ENCODE data around the gene DGKI. TPM values are rescaled to one million over a fixed set of nuclear protein-coding genes. Genes with fewer than 3 reads are reported as not detected.

Gene DGKI
- total RNA-seq, 2 donors from 2014 or later: 4.4 to 5.9 TPM

- Histone ChIP-seq H3K27me3 (no peaks in the 10 kb centered on the region), H3K27ac (no peak overlapping the region), H3K4me3 (no peak overlapping the region), H3K9me3 (no peaks in the 10 kb centered on the region), H3K4me1 (no peaks in the 10 kb centered on the region), H3K36me3 (no peaks in the 10 kb centered on the region)
- DNase-seq (ENCODE audit: low spot score): no peak
- no peak for TF ChIP-seq CTCF (IDR thresholded peaks at IDR 0.05)
These were observed 89.4 kb downstream of the DGKI start for GRCh38 chr7:137757146-137757925.

DNA sequence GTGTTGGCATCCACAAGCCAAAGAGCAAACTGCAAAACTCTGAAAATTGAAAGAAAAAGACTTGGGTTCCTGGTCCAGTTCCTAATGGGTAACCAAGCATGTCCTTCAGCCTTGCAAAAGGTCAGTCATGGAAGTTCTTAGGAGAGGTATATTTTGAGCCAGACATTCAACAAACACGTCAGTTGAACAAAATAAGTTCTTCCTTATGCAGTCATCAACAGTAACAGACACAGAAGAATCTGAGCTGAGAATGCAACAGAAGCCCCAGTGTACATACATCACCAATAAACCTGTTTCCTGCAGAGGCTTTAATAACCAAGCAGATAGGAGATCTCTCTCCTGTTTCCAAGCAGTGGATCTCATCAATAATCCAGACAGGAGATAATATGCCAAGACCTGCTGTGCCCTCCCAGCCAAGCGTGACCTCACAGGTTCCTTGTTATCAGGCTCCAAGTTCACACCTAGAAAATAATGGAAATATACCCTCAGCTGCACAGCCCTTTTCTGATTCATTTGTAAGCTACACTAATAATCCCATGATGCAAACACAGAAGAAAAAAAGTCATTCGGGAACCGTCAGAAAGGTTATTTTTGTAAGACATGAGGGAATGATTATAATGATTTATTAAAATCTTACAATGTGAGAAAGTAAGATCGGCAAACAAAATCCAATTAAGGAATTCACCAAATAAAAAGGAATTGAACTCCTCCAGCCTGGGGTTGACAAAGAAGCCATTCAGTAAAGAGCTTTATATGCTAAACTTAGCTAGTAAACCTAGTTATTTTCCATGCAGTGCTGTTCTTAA lies 90.7 kb downstream of the DGKI start:
- DNase-seq (ENCODE audit: low spot score): no peak
- TF ChIP-seq CTCF (IDR thresholded peaks at IDR 0.05): no peak
- Histone ChIP-seq H3K36me3 (no peaks in the 10 kb centered on the region), H3K9me3 (no peaks in the 10 kb centered on the region), H3K27me3 (no peaks in the 10 kb centered on the region), H3K27ac (no peak overlapping the region), H3K4me3 (no peak overlapping the region), H3K4me1 (no peaks in the 10 kb centered on the region)

GRCh38 chr7:137755427-137755826 lies 91.3 kb downstream of the DGKI start:
- no peaks in the 10 kb centered on the region for H3K27me3 ChIP-seq
- no peak overlapping the region for H3K4me3 ChIP-seq
- no peaks in the 10 kb centered on the region for H3K9me3 ChIP-seq
- no peak for TF ChIP-seq CTCF (IDR thresholded peaks at IDR 0.05)
- DNase-seq (ENCODE audit: low spot score): no peak
- no peak overlapping the region for H3K27ac ChIP-seq
- H3K4me1 ChIP-seq: no peaks in the 10 kb centered on the region
- H3K36me3 ChIP-seq: no peaks in the 10 kb centered on the region

- Histone ChIP-seq H3K36me3 (no peaks in the 10 kb centered on the region), H3K4me1 (no peaks in the 10 kb centered on the region), H3K9me3 (no peaks in the 10 kb centered on the region), H3K4me3 (peak overlapping the region in 1 of 2 donors; percentile 21), H3K27ac (no peak overlapping the region), H3K27me3 (no peaks in the 10 kb centered on the region)
- no peak for DNase-seq (ENCODE audit: low spot score)
- TF ChIP-seq CTCF (IDR thresholded peaks at IDR 0.05): no peak
These were observed 92.6 kb downstream of the DGKI start for GRCh38 chr7:137753948-137754851.

- no peak for TF ChIP-seq CTCF (IDR thresholded peaks at IDR 0.05)
- Histone ChIP-seq H3K36me3 (no peaks in the 10 kb centered on the region), H3K27me3 (no peaks in the 10 kb centered on the region), H3K4me1 (no peaks in the 10 kb centered on the region), H3K9me3 (no peaks in the 10 kb centered on the region), H3K27ac (no peak overlapping the region), H3K4me3 (no peak overlapping the region)
- no peak for DNase-seq (ENCODE audit: low spot score)
These were observed 93.2 kb downstream of the DGKI start for GRCh38 chr7:137753575-137753947.
